WERI-Rb-1 (cell line): ENCODE results near the gene CCDC185.

ENCODE experiments used
- DNase-seq: peaks from one replicate; pipeline ENCODE4 v3.0.0-alpha.2; 2020
- H3K27ac ChIP-seq: fragments of 250-450 bp; sonication (Bioruptor Pico); 2 replicates; pipeline ENCODE4 v1.5.1; 2020; ENCODE audit warnings: mild to moderate bottlenecking, moderate library complexity
- H3K27me3 ChIP-seq: fragments of 250-450 bp; sonication (Bioruptor Pico); 2 replicates; pipeline ENCODE4 v1.5.1; 2021; ENCODE audit warnings: mild to moderate bottlenecking, low read depth, moderate library complexity; ENCODE audit not compliant: insufficient read depth, severe bottlenecking
- H3K36me3 ChIP-seq: fragments of 250-450 bp; sonication (Bioruptor Pico); 2 replicates; pipeline ENCODE4 v1.5.1; 2020; ENCODE audit warnings: mild to moderate bottlenecking, moderate library complexity
- H3K4me3 ChIP-seq: 2 replicates; pipeline ENCODE4 v1.5.1; 2011; ENCODE audit warnings: low read depth, mild to moderate bottlenecking, control low read depth, low read length
- H3K9me3 ChIP-seq: fragments of 250-450 bp; sonication (Bioruptor Pico); 2 replicates; pipeline ENCODE4 v1.5.1; 2021; ENCODE audit warnings: mild to moderate bottlenecking, moderate library complexity; ENCODE audit not compliant: severe bottlenecking
- TF ChIP-seq, protein P1 (sequence below): IDR thresholded peaks from 2 replicates; pipeline ENCODE4 v1.5.1; 2011; ENCODE audit warnings: low read depth, mild to moderate bottlenecking, control low read depth, inconsistent platforms, low read length

The CCDC185 gene

DNA sequence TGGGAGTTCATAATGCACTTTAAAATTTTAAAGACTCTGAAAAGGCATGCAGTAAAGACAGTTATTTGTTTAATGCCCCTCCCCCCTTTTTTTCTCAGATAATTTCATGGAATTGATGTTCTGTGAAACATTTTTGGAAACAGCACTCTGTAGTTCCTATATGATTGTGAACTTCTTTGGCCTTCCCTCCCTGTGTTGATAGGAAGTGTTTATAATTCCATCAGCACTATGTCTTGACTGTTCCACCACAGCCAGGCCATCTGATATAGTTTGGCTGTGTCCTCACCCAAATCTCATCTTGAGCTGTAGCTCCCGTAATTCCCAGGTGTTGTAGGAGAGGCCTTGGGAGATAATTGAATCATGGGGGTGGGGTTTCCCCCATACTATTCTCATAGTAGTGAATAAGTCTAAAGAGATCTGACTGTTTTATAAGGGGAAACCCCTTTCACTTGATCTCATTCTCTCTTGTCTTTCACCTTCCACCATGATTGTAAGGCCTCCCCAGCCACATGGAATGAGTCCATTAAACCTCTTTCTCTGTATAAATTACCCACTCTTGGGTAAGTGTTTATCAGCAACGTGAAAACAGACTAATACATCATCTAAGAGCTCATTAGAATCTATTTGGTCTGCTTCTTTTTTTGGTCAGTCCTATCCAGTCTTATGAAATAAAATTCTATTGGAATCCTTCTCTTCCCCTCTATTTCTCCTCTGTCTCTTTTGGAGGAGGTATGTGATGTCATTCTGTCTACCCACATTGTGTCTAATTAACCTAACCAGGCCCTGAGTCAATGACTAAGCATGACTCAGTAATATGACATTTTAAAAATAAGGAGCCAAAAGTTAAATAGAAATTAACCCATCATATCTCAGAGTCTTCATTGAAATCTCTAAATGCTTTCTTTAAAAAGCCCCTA, 8.9 kb downstream of the CCDC185 start:
- Histone ChIP-seq H3K9me3 (no peaks in the 10 kb centered on the region), H3K27me3 (no peaks in the 10 kb centered on the region), H3K36me3 (no peaks in the 10 kb centered on the region), H3K4me3 (no peak overlapping the region), H3K27ac (no peak overlapping the region)
- DNase-seq, result no peak
- TF ChIP-seq, protein P1, sequence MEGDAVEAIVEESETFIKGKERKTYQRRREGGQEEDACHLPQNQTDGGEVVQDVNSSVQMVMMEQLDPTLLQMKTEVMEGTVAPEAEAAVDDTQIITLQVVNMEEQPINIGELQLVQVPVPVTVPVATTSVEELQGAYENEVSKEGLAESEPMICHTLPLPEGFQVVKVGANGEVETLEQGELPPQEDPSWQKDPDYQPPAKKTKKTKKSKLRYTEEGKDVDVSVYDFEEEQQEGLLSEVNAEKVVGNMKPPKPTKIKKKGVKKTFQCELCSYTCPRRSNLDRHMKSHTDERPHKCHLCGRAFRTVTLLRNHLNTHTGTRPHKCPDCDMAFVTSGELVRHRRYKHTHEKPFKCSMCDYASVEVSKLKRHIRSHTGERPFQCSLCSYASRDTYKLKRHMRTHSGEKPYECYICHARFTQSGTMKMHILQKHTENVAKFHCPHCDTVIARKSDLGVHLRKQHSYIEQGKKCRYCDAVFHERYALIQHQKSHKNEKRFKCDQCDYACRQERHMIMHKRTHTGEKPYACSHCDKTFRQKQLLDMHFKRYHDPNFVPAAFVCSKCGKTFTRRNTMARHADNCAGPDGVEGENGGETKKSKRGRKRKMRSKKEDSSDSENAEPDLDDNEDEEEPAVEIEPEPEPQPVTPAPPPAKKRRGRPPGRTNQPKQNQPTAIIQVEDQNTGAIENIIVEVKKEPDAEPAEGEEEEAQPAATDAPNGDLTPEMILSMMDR, result no peak

DNA sequence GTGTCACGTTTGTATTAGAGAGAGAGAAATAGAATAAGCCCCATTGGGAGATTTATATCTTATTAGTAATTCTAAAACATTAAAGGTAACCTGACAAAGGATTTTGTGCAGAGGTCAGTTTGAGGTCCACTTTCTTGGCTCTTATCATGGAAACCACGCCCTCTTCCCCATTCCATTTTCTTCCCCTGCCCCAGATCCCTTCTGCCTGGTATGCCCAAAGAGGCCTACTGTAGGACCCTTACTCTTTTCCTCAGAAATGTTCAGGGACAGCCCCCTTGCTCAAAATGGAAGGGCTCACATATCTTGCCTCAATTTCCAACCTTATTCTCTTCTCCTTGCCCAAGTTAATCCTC, 9.6 kb downstream of the CCDC185 start:
- TF ChIP-seq, protein P1, result no peak
- no peaks in the 10 kb centered on the region for H3K9me3 ChIP-seq
- H3K27ac ChIP-seq, result no peak overlapping the region
- no peak overlapping the region for H3K4me3 ChIP-seq
- no peaks in the 10 kb centered on the region for H3K36me3 ChIP-seq
- DNase-seq, result no peak
- H3K27me3 ChIP-seq, result no peaks in the 10 kb centered on the region

DNA sequence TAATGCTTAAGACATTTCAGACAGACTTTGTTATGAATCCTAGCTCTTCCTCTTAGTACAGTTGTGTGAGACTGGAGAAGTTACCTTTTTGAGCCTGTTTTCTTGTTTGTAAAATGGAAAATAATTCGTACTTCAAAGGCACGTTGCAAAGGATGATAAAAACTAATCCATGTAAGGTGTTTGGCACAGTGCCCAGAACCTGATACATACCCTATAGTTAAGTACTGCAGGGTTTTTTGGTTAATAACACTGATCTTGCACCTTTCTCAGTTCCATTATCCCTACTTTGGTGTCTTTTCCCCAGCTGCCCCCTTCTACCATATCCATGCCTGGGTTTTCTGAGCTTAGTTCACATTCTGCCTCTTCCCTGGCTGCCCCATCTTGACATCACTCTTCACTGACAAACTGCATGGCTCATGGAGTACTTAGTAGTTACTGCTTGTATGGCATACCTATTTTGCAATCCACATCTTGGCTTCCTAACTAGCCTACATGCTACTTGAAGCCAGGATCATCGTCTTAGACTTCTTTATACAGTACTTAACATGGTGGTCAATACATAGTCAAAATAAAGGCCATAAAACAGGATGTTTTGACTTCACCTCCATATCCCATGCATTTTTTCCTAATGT, 10.1 kb downstream of the CCDC185 start:
- TF ChIP-seq, protein P1, result no peak
- no peaks in the 10 kb centered on the region for H3K27me3 ChIP-seq
- no peak for DNase-seq
- H3K4me3 ChIP-seq, result no peak overlapping the region
- no peak overlapping the region for H3K27ac ChIP-seq
- no peaks in the 10 kb centered on the region for H3K36me3 ChIP-seq
- no peaks in the 10 kb centered on the region for H3K9me3 ChIP-seq

DNA sequence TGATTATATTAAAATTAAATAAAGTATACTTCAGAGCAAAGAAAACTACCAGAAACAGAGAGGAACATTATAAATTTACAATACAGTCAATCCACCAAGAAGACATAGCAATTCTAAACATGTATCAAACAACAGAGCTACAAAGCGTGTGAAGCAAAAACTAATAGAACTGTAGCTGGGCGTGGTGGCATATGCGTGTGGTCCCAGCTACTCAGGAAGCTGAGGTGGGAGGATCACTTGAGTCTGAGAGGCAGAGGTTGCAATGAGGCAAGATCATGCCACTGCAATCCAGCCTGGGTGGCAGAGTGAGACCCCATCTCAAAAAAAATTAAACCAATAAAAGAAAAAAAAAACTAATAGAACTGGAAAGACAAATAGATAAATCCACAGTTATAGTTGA, 12.3 kb downstream of the CCDC185 start:
- no peaks in the 10 kb centered on the region for H3K36me3 ChIP-seq
- H3K4me3 ChIP-seq, result no peak overlapping the region
- no peaks in the 10 kb centered on the region for H3K27me3 ChIP-seq
- DNase-seq, result no peak
- TF ChIP-seq, protein P1, result no peak
- H3K27ac ChIP-seq, result no peak overlapping the region
- H3K9me3 ChIP-seq, result no peaks in the 10 kb centered on the region

DNA sequence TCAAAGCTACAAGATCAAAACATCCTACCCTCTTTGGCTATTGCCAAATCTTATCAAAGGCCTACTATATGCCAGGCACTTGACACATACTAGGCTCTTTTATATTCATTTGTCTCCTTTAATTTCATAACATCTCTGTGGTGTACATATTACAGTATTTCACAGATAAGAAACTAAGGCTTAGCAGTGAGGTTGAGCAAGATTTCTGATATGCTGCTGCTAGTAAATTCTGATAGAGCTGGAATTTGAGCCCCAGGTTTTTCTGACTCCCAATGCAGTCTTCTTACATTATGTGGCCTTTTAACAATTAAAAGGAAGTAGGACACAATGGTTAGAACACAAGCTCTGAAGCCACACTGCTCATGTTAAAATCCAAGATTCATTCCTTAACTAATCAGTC, 16.8 kb downstream of the CCDC185 start:
- no peak overlapping the region for H3K27ac ChIP-seq
- TF ChIP-seq, protein P1, result no peak
- H3K36me3 ChIP-seq, result no peaks in the 10 kb centered on the region
- no peak for DNase-seq
- H3K27me3 ChIP-seq, result no peaks in the 10 kb centered on the region
- H3K9me3 ChIP-seq, result no peaks in the 10 kb centered on the region
- H3K4me3 ChIP-seq, result no peak overlapping the region
